K562 (cell line): ENCODE data around the gene NINL. TPM values are rescaled to one million over a fixed set of nuclear protein-coding genes. Genes with fewer than 3 reads are reported as not detected.
A peak's percentile ranks its signal among the peaks of the same experiment; 100 is the strongest.

ENCODE experiments used
- ATF4 ChIP-seq: fragments of 450-650 bp; formaldehyde crosslinking; IDR thresholded peaks from 2 replicates; pipeline ENCODE4 v1.4.0; 2022; ENCODE audit warnings: mild to moderate bottlenecking, moderate library complexity
- CGGBP1 ChIP-seq: fragments of 250-450 bp; sonication (Bioruptor Pico); IDR thresholded peaks from 2 replicates; pipeline ENCODE4 v1.9.0; 2021; ENCODE audit warnings: mild to moderate bottlenecking
- EGR1 ChIP-seq: fragments of 450-650 bp; conservative IDR thresholded peaks from 2 replicates; pipeline ENCODE4 v1.6.1; 2017; ENCODE audit warnings: mild to moderate bottlenecking
- RERE ChIP-seq: sonication (generic); formaldehyde crosslinking; IDR thresholded peaks from 2 replicates; pipeline ENCODE4 v1.8.0; 2023; ENCODE audit warnings: missing genetic modification reagents, mild to moderate bottlenecking, borderline replicate concordance
- SAFB ChIP-seq: fragments of 200-400 bp; formaldehyde crosslinking; IDR thresholded peaks from 2 replicates; pipeline ENCODE4 v1.6.1; 2017; ENCODE audit warnings: low read depth, low read length, borderline replicate concordance
- SMARCC2 ChIP-seq: fragments of 450-650 bp; IDR thresholded peaks from 2 replicates; pipeline ENCODE4 v1.6.1; 2017; ENCODE audit warnings: antibody characterized with exemption, moderate library complexity, mild to moderate bottlenecking, low read depth
- SMARCE1 ChIP-seq: fragments of 450-650 bp; IDR thresholded peaks from 2 replicates; pipeline ENCODE4 v1.7.1; 2016; ENCODE audit warnings: mild to moderate bottlenecking
- TCFL5 ChIP-seq: fragments of 250-450 bp; sonication (Bioruptor Pico); conservative IDR thresholded peaks from 2 replicates; pipeline ENCODE4 v1.6.1; 2021; ENCODE audit warnings: mild to moderate bottlenecking, moderate library complexity, matching md5 sums
- ZFX ChIP-seq: sonication (generic); formaldehyde crosslinking; IDR thresholded peaks from 2 replicates; pipeline ENCODE4 v1.8.0; 2022; ENCODE audit warnings: mild to moderate bottlenecking, missing genetic modification reagents, moderate library complexity
- polyA plus RNA-seq, 8 experiments: library from polyadenylated mRNA; depleted of rRNA in 4 of 8; stranded (reverse) in 5 of 8; unstranded in 3 of 8; fragments of >200 nt; fragmentation: Nextera tagmentation in 2 of 8; fragmentation: Illumina TruSeq in 1 of 8; extraction: Ambion mirVana in 2 of 8; extraction: Trizol in 1 of 8; gene quantifications; 2 replicates each; pipeline versions ENCODE4 v1.2.1 to v1.2.3, GENCODE V29; 2011 to 2014; ENCODE audit warnings: inconsistent platforms in 1 of 8, missing spikeins in 1 of 8
- total RNA-seq, 7 experiments: library from RNA; depleted of rRNA in 6 of 7; stranded (reverse); fragments of >200 nt in 6 of 7; fragmentation: Illumina TruSeq in 2 of 7; extraction: Trizol in 2 of 7; gene quantifications; 2 replicates each; pipeline versions ENCODE4 v1.2.1 to v1.2.3, GENCODE V29; 2011 to 2021; ENCODE audit warnings: low replicate concordance in 1 of 7
- TF ChIP-seq, protein P1 (sequence below), 2 experiments: fragments of 450-650 bp in 1 of 2; sonication (generic) in 1 of 2; formaldehyde crosslinking in 1 of 2; IDR thresholded peaks; 2 replicates each; pipeline versions ENCODE4 v1.7.1 to v1.9.0; 2016 to 2022; ENCODE audit warnings: inconsistent platforms in 1 of 2, mild to moderate bottlenecking in 1 of 2, missing genetic modification reagents in 1 of 2

The NINL gene
- total and polyA plus RNA-seq, 9 of the 15 experiments (the other 6 are each of a cell fraction or from before 2014, with no cell fraction given): 0.03 to 0.22 (median 0.05) TPM; not detected in 5

GRCh38 chr20:25623736-25624499 is 38.6 kb upstream of the NINL start, which contains the start of gene NANP (continued):
- TF ChIP-seq, protein P1, sequence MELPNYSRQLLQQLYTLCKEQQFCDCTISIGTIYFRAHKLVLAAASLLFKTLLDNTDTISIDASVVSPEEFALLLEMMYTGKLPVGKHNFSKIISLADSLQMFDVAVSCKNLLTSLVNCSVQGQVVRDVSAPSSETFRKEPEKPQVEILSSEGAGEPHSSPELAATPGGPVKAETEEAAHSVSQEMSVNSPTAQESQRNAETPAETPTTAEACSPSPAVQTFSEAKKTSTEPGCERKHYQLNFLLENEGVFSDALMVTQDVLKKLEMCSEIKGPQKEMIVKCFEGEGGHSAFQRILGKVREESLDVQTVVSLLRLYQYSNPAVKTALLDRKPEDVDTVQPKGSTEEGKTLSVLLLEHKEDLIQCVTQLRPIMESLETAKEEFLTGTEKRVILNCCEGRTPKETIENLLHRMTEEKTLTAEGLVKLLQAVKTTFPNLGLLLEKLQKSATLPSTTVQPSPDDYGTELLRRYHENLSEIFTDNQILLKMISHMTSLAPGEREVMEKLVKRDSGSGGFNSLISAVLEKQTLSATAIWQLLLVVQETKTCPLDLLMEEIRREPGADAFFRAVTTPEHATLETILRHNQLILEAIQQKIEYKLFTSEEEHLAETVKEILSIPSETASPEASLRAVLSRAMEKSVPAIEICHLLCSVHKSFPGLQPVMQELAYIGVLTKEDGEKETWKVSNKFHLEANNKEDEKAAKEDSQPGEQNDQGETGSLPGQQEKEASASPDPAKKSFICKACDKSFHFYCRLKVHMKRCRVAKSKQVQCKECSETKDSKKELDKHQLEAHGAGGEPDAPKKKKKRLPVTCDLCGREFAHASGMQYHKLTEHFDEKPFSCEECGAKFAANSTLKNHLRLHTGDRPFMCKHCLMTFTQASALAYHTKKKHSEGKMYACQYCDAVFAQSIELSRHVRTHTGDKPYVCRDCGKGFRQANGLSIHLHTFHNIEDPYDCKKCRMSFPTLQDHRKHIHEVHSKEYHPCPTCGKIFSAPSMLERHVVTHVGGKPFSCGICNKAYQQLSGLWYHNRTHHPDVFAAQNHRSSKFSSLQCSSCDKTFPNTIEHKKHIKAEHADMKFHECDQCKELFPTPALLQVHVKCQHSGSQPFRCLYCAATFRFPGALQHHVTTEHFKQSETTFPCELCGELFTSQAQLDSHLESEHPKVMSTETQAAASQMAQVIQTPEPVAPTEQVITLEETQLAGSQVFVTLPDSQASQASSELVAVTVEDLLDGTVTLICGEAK (IDR thresholded peaks at IDR 0.05): no peak
- TF ChIP-seq, protein P1 (CRISPR knock-in tag; IDR thresholded peaks at IDR 0.05): no peak
- TF ChIP-seq SMARCE1: no peak
- TF ChIP-seq RERE (CRISPR knock-in tag): no peak
- no peak for TF ChIP-seq ATF4 (CRISPR knock-in tag)
- no peak for TF ChIP-seq SMARCC2
- TF ChIP-seq TCFL5: no peak
- TF ChIP-seq ZFX: peak; percentile 92
- TF ChIP-seq SAFB: no peak; the same call in 1 of the 2 replicates
- no peak for TF ChIP-seq CGGBP1 (CRISPR knock-in tag)
- TF ChIP-seq EGR1: peak; percentile 36; the same call in 1 of the 2 replicates
